Activated CD4-positive, alpha-beta T cell treated with anti-CD3 and anti-CD28 coated beads for 48 hours (primary cell): ENCODE measurements around the gene MED27.

Source experiments
- DNase-seq: peaks from one replicate; pipeline ENCODE4 v3.0.0-alpha.2; 2020

MED27 gene

DNA sequence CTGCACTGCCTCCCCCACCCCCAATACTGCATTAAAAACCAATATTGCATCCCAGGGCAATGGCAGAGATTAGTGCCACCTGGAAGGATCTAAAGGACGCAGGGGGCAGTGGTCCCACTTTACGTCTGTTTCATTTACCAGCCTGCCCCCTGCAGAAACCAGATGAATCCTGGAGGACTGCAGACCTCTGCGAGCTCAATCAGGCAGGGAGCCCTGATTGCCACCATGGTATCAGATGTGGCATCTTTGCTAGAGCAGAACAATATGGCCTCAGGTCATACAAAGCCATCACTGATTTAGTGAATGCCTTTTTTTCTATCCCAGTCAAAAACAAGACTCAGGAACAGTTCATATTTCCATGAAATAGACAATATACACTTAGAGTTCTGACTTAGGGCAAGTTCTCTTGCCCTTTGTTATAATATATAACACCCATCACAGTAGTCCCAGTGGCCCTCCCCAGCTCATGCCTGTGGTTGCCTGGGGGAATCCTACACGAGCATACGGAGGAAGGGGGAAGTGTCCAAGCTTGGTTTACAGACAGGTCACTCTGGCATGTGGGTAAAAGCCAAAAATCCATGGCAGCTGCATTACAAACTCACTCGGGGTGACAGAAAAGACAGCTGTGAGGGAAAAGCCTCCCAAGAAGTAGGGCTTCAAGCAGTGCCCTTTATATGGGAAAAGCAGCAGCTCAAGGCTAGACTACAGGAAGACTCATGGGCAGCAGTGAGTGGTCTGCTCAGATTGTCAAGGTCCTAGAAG lies 85.1 kb downstream of the MED27 start:
- DNase-seq: no peak

DNA sequence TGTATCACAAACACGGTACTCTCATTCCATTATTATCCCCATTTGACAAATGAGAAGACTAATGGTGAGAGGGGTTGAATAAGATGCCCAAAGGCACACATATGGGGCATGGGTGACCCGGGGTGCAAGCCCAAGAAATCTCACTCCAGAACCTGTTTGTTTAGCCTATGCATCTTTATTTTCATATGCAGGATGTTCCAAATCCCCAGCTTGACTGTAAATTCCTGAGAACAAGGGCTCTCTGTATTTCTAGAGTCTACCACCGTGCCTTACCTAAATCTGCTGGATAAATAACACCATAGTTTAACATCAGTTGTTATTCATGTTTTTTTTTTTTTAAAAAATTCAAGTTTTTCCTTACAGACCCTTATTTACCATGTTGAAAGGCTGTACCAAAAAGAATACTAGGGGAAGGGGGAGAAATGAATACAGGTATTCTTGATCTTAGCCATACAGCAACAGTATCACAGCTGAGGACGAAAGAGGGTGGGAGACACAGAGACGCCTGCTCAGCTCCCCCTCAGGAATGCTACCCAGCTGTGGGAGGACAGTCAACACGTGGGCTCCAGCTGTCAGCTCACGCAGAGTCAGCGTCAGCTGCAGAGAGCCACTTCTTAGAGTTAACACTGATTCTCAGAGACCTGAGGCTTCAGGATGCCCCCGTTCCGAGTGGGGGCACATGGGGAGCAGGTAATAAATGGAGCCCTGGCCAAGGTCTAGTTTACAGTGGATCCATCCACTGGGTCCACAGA lies 86.6 kb downstream of the MED27 start:
- no peak for DNase-seq

DNA sequence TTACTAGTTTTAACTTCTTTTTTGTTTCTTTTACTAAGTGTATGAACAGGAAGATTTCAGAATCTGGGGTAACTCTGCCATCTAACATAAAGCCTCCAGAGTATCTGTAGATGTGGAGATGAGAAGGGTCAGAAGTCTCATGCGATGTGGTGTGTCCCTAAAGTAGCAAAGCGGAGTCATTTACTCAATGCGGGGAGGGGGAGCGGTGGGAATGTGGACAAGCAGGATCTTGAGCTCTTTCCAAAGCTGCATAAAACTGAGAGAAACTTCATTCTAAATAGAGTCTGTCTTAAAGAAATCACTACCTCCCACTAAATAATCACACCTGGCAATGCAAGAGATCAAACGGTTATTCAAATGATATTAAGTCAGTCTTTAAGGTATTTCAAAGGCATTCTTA lies 92.4 kb downstream of the MED27 start:
- no peak for DNase-seq

DNA sequence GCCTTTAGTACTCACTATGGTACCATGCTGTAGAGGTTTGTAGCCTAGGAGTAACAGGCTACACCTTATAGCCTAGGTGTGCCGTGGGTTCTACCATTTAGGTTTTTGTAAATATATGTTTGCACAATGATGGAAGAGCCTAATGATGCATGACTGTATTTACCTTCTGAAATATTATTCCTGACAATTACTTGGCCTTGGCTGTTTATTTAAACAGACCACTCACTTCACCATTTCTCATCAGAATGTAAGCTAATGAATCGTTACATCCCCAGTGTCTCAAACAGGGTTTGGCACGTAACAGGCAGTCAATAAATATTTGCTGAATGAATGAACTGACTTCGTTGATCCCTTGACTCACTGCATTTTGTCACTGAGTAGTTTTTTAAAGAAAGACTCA lies 93.1 kb downstream of the MED27 start:
- no peak for DNase-seq

DNA sequence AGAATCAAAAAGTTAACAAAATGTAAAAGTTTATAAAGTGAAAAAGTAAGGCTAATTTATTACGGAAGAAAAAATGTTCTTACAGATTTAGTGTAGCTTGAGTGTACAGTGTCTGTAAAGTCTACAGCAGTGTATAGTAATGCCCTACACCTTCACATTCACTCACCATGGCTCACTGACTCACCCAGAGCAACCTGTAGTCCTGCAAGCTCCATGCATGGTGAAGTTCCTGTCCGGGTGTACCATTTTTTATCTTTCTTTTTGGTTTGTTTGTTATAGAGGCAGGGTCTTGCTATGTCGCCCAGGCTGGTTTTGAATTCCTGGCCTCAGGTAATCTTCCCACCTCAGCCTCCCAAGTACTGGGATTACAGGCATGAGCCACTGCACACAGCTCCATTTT lies 93.6 kb downstream of the MED27 start:
- no peak for DNase-seq

DNA sequence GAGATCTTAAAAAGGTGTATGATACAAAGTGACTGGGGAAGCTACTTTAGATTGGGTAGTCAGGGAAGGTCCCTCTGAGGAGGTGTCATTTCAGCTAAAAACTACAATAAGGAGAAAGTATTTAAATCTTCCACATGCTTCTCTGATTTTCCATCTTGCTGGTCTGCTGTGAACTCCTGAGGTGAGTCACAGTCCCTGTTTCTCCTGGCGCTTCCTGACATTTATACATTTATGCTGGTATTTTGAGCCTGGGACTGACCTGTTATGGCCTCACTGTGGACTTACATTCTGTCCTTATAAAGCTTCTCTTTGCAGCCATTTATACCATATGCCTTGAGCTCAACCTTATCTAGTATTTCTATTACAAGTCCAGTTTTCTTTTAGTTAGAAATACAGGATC lies 95.1 kb downstream of the MED27 start:
- DNase-seq: no peak

DNA sequence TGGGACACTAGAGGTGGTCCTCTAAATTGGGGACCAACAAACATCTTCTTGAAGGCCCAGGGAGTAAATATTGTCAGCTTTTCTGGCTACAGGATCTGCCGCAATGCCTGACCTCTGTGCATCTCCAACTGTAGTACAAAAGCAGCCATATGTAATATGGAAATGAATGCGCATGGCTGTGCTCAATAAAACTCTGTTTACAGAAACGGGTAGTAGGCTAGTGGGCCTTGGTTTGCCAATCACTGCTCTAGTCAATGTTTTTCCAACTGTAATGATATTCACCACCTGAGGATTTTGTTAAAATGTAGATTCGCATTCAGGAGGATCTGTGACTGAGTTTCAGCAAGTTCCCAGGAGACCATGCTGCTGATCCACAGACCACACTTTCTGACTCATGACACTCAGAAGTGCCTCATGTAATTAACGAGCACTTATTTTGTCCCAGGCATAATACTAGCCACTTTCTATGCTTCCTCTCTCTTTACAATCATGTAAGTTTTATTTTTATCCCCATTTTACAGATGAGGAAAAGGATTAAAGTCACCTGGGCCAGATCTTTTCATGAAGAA lies 96.9 kb downstream of the MED27 start:
- DNase-seq: no peak

DNA sequence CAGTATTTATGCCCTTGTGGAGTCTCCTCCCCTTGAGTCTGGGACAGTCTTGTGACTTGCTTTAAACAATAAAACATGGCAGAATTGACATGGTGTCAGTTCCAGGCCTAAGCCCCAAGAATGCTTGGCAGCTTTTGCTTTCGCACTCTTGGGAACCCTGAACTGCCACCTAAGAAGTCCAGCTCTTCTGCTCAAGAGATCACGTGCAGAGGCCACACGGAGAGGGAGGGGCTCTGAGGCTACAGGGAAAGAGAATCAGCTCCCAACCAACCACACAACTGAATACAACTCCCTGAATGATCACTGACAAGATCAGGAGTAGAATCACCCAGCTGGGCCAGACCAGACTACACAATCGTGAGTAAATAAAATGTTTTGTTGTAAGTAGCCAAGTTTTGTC lies 97.6 kb downstream of the MED27 start:
- DNase-seq: no peak

DNA sequence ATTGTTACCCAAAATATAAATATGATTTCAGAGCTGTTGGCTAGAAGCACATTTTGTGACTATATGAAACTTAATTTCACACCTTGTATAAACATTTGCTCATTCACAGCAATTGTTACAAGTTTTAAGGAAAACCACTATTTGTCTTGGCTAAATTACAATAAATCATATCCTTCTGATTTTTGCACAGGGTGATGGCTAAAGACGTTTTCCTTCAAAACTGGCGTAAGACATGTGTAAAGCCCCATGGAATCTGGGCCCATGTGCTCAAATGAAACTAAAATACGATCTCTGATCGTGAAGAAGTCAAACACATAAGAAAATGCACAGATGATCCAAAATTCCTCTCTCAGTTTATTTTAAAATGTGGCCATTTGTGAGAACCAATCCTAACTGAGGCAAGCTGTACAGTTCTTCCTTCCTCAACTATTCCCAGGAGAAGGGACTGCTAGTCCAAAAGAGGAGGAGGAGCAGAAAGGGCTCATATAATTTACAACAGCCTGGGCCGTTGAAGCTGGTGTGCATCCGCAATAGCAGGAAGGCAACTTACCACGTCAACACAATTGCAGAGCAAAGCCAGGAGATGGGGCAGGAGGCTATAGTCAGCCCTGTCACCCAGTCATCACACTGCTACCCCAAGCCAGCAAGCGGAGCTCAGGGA lies 98.4 kb downstream of the MED27 start:
- no peak for DNase-seq

DNA sequence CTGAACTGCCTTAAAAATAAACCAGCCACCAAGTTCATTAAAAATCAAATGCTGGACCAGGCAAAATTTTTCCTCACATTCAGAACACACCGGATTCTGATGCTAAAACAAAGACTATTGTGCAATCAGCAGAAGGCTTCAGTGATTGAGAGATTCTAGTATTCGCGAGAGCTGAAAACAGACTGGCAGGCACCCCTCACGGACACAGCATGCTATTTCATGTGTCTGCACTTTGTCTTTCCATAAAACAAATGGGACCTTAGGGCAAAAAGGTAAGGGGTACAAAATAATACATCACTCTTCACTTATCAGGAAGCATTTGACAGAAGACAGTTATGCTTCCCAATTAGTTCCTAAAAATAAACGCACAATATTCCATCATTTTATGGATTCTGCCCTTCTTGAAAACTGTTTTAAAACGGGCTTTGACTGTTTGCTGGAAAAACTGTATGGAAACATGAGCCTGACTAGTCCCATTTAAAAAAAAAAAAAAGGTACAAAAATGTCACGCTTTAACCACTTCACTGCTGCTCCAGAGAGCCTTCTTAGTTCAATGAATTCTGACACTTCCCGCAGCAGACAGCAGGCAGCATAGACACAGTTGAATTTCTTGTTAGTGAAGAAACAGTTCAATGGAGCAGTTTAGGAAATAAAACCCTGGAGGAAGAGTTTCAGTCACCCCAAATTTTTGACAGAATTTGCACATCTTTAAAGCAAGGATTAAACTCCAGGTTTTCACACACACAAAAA lies 99.2 kb downstream of the MED27 start:
- no peak for DNase-seq

DNA sequence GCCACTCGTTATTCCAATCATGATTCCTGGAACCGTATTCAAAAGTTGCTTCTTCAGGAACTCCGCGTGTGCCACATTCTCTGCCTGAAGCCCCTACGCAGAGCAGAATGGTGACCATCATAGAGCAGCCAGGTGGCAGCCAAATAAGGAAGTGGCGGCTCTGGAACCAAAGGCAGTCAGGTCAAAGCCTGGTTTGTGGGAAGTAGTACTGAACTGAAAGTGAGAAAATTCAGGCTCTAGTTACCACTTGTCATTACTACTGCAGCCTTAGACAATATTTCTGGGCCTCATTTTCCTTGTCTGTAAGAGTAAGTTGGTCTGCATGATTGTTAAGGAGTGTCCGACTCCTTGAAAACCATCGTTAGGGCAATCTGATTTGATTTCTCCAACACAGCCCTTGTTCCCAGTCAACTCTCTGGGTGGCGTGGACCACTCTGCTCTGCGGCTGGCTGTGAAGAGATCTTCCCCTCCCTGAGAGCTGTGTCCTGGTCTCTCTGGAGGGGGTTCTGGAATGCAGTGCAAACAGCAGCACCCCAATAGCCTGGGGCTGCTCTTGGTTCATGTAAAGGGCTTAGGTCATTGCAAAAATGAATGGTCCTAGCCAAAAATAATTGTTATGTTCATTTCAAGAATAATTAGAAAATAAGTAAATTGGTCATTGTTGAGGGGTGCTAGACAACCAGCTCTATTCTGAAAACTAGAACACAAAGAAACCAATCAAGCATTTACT lies 102.4 kb downstream of the MED27 start:
- no peak for DNase-seq

DNA sequence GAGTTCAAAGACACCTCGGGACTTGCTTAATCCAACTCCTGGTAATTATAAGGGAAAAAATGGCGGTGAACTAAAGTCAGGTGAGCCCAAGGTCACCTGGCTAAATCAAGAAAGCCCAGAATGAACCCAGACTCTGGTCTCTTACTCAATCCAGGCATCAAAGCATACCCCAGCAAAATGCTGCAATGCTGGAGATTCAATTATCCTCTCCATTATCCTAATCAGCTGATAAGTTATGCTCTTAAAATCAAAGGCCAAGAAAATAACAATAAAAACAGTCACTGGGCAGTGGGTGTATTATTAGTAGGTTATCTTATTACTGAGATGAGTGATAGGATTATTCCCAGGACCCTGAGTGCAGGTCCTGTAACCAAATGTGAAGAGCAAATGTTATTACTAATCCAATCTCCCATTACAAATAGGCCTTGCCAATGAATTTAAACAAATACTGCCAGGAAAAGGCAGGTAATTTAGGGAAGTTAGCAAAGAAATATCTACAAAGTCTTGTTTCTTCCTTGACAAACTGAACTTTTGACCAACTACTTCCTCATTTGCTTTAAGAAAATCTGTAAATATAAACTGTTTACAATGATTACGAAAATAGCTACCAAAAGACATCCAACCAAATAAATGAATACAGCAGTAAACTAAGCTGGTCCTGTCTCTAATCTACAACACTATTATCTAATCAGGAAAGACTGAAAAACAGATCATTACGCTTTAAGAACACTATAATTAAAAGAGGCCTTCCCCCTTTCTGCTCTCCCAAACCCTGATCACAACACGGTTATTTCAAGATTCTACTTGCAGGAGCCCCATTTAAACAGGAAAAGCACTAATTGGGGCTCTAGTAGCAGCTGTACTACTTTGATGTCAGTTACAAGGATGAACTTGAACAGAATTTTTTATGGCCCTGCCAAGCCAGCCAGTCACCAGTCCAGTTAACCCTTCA lies 103.2 kb downstream of the MED27 start:
- no peak for DNase-seq

DNA sequence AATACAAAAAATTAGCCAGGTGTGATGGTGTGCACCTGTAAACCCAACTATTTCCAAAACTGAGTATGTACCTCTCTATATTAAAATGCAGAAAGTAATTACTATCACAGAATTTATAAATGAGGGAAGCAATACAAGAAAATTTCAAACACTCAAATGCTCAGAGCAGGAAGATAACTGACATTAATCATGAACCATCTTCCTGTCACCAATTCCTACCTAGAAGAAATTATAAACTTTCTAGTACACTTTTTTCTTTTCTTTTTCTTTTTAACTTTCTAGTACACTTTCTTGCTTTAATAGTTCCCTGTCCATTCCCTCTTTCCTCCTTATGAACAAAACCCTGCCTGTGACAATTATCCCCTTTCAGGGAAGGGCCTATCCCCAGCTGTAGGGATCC lies 106.8 kb downstream of the MED27 start:
- DNase-seq: no peak

DNA sequence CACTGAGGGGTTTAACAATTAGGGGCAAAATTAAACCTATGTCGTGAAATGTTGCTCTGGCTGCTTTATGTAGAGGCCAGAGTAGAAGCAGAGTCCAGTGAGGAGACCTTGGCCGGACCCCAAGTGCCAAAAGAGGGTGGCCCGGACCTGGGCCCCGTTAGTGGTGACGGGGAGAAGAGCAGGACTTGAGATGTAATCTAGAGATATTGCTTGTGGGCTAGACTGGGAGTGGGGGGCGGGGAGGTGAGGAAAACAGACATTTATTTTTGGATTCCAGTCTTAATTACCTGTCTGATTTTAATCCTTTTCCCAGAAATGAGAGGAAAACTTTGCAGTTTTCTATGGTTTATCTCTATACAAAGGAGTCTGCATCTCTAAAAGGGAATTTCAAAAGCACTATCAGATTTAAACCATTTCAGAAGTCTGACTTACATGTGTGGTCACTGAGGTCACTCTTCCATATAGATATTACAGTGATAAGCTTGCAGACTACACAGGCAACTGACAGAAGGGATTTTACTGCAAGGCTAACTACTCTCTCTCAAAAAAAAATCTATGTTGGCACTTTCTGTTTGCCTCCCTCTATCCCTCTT lies 108.1 kb downstream of the MED27 start:
- no peak for DNase-seq

DNA sequence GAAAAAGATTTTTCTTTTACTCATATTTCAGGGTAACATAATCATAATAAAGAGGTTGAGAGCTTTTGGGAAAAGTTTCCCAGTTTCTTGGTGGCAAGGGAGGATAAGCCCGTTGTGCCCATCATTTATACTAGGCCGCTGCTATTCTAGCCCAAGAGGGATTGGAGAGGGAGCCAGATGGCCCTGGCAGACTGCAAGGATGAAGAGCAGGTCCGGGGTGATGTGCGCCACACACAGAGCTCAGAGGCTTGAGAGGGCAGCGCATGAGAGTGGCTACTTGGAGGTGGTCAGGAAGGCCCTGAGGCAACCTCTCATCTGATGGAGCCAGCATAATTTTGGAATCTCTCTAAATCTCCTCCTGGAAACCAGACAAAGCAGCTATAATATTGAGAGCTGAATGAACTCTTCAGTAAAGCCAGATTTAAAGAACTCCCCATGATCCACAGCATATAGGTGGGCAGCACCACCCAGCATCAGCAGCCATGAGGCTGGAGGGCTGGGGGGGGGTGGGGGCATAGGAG lies 110.1 kb downstream of the MED27 start:
- DNase-seq: no peak

DNA sequence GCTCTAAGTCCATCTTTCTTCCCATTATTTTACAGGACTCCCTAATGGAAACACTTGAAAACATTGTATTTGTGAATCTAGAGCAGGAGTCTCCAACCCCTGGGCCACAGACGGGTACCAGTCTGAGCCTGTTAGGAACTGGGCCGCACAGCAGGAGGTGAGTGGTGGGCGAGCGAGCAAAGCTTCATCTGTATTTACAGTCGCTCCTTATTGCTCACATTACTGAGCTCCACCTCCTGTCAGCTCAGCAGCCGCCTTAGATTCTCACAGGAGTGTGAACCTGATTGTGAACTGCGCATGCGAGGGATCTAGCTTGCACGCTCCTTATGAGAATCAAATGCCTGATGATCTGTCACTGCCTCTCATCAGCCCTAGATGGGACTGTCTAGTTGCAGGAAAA lies 111.0 kb downstream of the MED27 start:
- no peak for DNase-seq

DNA sequence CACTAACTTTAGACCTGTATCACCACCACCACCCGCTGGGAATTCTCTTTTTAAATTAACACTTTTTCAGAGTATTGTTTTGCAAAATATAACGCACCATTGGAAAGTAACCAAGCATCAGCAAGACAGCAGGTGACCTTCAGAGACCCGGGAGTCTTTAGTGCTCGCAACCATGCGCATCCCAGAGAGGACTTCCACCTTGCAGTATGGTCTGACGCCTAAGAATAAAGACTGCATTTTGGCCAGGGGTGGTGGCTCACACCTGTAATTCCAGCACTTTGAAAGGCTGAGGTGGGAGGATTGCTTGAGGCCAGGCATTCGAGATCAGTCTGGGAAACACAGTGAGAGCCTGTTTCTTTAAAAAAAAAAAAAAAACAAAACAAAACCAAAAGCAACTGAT lies 113.8 kb downstream of the MED27 start:
- DNase-seq: no peak

DNA sequence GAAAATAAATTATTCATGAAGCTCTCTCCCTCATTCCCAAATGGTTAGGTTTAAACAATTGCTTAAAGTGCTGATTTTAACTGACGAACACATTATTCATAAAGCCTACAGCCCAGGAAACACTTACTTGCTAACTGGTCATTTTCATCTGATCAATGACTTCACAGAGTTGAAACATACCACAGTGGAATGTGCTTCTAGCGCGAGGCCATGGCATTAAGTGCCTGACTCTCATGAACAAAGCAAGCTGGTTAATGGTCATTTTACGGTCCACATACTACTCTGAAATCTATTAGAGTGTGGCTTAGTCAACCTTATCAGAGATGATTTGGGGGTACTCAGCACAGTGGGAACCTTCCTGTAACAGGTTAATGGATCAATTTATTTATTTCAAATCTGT lies 114.6 kb downstream of the MED27 start:
- DNase-seq: no peak

DNA sequence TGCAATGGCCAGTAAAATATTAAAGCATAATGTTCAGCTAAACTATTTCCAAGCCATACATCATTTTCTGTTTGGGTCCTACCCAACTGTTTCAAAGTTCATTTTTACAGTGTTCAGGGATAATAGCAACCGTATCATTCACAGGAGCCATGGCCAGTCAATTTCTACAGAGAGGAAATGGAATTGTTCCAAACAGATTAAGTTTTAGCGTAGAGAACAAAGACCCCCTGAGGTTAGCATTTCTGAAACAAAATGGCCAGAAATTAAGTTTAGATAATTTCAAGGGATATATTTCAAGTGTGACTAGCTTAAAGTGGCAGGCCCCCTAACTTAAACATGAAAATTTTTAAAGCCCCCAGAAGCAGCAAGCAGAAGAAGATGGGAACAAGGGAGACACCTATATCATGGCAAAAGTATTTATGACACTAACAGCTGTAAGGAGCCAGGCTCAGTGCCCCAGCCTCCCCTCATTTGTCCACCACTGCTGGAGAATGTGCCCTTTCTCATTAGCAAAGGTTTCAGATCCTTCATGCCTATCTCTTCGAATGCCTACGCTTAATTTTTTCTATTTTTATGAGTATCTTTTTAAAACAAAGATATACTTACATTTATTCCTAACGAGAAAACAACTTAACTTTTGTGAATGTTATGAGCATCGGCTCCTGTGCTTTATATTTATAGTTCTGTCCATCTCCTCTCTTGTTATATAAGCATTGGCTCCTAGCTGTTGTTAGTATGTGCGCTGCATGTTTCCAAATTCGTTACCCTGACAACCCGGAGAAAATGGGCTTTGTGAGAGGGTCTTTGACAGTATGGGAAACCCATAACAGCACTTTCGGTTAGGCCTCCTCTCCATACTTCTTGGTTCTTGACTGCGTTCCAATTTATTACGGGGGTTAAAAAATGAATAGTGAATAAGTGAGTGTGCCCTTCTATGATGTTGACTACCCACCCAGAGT lies 116.3 kb downstream of the MED27 start:
- DNase-seq: no peak
